ENCODE data around the gene MTM1.
A peak's percentile ranks its signal among the peaks of the same experiment; 100 is the strongest.

MTM1 gene

DNA sequence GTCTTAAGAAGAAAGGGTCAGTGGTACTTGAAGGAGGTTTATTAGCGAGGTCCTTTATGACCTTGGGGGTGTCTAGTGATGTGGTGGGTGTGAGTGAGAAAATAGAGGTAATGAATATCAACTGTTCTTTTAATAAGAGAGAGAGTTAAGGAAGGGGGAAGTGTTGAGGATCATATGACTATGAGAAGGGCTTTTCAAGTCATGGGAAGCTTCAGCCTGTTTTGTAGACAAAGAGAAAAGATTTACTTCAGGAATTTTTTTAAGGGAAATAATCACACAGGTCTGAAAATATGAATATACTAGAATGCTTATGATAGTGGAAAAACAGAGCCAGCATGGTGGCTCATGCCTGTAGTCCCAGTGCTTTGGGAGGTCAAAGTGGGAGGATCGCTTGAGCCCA, 83.5 kb downstream of the MTM1 start:
- no peak for DNase-seq (ENCODE audit: low read depth in 4 of 4, low spot score in 1 of 4)

DNA sequence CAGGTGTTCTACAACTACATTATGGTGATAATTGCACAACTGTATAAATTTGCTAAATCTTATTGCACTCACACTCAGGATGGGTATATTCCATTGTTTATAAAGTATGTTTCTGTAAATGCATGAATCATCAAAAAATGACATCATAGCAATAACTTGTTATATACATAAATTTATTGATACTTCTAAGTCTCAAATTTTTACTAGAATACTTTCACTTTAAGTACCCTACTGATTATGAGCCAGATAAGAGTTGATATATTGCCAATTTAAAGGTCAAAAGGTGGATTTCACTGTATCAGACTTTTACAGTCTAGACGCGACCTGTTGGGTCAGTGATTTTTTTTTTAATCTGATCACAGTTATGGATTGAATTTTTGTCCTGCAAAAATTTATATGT, 87.4 kb downstream of the MTM1 start:
- DNase-seq (ENCODE audit: low read depth in 4 of 4, low spot score in 1 of 4) = no peak

DNA sequence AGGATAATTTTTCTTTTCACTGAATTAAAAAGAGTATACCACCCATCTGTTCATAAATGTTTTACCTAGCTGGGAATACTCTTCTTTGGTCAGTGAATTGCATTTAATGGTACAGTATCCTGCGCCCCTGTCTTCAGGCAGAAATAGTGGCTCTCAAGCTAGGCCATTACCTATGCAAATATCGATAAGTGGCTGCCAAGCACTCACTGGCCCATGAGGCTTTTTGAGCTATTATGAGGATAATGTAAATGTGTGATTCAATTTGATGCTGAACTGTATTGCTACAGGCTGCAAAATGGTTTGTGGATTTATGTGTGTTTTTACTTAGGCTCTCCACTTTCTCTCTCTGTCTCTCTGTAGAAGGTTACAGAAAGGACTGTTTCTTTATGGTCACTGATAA, 94.7 kb downstream of the MTM1 start:
- DNase-seq (ENCODE audit: low read depth in 4 of 4, low spot score in 1 of 4) = no peak

DNA sequence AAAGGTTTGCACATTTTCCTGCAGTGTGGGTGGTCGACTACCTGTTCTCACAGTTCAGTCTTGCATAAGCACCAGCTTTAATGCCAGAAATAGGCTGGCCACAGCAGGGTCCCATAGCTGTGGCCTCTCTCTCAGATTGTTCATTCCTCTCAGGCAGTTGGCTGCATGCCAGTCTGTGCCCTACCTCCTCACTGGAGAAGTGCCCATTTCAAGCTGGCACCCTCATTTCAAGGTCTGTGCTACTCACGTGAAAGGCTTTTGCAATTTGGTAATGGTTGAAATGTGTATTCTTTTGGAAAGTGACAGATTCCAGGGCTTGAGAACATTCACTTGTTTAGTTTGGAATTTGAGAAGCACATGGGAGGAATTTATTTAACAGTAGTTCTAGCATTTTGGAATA, 95.9 kb downstream of the MTM1 start:
- DNase-seq (ENCODE audit: low read depth in 4 of 4, low spot score in 1 of 4) = no peak

DNA sequence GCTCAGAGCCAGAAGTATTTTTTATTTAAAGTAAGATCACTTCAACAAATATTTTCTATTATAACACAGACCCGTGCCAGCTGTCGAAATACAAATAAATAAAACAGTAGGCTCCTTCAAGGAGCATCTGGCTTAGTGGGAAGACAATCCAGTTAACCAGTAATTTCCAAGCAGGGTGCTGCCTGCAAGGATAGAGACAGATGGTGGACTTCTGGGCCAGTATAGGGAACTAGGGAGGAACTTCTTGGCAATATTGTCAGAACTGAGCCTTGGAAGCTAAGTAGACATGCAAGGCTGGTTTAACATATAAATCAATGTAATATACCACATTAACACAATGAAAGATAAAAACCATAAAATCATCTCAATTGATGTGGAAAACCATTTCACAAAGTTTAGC, 107.8 kb downstream of the MTM1 start:
- DNase-seq (ENCODE audit: low read depth in 4 of 4, low spot score in 1 of 4) = no peak

DNA sequence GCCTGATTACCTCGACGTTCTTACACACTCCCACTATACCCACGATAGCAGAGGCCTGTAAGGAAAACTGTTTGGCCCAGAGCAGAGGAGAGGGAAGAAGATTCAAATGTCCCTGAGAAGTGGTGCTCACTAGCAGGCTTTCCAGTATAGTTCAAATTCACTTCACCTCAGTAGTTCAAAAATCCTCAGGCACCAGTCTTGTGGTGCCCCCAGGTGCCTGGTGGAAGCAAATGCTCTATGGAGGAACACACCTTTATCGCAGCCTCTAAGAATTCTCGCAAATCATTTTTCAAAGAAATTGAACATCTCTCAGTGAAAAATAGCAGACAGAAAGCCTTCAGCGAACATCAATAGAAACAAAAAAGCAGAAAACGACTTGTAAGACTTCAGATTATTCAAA, 112.6 kb downstream of the MTM1 start:
- no peak for DNase-seq (ENCODE audit: low read depth in 4 of 4, low spot score in 1 of 4)

DNA sequence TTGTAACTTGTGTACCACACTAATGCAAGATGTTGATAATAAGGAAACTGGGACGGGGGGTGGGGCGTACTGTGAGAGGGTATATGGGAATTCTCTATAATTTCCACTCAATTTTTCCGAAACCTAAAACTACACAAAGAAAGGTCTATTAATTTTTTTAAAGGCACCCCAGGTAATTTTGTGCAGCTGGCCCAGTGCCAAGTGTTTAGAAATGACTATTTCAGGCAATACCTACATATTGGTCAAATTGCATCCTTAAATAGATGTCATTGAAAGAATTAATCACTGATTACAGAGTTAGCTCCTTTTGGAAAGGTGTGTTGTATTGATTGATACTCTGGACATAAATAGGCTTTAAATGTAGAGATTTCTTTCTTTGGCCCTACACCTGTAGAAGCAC, 114.7 kb downstream of the MTM1 start:
- DNase-seq (ENCODE audit: low read depth in 4 of 4, low spot score in 1 of 4) = no peak

DNA sequence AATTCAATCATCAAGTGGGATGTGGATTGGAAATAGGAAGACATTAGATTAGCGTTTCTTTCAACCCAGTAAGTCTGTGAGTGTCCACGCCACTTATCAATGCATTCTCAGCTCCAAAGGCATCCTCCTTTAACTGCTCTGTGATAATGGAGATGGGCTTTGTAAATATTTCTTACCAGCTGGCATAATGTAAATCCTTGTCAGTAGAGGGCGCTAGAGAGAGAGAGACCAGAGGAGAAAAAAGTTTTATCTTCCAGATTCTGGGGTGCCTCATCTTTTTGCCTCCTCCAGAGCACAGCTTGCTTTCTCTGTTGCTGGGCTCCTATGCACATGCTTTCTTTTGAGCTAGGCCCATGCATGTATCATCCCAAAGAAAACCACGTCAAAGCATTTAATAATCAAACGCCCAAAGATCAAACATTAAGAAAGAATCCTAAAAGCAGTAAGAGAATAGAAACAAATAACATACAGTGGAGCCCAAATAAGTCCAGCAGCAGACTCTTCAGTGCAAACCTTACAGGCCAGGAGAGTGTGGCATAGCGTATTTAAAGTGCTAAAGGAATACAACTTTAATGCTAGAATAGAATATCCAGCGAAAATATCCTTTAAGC, 115.2 kb downstream of the MTM1 start:
- DNase-seq (ENCODE audit: low read depth in 4 of 4, low spot score in 1 of 4) = no peak

DNA sequence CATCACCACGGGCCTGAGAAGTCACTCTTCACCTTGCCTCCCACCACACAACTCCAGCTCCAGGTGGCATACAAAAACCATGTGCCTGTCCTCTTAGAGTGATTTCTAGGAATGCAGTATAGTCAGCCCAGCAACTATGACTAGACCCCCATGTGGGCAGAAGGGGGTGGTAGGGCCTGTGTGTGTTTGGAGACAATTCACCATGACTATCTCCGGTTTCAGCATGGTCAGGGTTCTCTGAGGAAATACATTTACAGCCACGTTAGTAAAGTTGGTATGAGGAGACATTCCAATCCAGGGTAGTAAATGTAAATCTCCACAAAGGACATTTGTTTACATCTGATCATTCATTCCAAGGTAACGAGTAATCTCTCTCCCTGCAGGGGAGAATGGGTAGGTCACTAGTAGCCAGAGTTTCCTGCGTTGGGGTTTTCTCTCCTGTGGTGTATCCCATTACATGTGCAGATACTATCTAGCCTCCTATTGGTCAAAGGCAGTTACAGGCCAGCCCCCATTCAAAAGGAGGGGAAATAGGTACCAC, 120.6 kb downstream of the MTM1 start:
- no peak for DNase-seq (ENCODE audit: low read depth in 4 of 4, low spot score in 1 of 4)

DNA sequence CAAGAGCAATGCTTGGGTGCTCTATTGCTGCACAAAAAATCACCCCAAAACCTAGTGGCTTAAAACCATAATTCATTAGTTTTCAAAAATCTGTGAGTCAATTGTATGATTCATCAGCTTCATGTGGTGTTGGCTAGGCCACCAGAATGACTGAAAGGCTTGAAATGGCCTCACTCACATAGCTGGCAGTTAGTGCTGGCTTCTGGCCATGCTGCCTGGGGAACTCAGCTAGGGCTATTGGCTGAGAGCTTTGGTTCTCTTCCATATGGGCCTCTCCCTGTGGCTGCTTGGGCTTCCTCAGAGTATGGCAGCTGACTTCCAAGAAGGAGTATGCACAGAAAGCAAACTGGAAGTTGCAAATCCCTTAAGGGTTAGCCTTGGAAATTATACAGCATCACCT, 121.7 kb downstream of the MTM1 start:
- DNase-seq (ENCODE audit: low read depth in 4 of 4, low spot score in 1 of 4) = no peak

DNA sequence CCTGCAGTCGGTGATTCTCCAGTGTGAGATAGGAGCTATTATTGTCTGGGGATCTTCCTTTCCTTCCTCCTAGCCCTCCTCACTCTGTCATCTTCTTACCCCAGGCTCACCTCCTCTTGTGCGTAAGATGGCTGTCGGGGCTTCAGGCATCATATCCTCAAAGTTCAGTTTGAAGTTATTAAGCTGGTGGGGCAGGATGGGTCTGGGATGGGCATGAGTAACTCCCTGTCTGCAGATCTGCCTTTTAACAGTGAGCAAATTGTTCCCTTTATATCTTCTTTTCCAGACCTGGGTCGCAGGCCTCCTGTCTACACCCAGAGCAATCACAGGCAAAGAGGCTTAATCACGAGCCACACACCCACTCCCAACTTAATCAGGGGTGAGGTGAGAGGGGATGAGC, 123.9 kb downstream of the MTM1 start:
- DNase-seq (ENCODE audit: low read depth in 4 of 4, low spot score in 1 of 4) = no peak

DNA sequence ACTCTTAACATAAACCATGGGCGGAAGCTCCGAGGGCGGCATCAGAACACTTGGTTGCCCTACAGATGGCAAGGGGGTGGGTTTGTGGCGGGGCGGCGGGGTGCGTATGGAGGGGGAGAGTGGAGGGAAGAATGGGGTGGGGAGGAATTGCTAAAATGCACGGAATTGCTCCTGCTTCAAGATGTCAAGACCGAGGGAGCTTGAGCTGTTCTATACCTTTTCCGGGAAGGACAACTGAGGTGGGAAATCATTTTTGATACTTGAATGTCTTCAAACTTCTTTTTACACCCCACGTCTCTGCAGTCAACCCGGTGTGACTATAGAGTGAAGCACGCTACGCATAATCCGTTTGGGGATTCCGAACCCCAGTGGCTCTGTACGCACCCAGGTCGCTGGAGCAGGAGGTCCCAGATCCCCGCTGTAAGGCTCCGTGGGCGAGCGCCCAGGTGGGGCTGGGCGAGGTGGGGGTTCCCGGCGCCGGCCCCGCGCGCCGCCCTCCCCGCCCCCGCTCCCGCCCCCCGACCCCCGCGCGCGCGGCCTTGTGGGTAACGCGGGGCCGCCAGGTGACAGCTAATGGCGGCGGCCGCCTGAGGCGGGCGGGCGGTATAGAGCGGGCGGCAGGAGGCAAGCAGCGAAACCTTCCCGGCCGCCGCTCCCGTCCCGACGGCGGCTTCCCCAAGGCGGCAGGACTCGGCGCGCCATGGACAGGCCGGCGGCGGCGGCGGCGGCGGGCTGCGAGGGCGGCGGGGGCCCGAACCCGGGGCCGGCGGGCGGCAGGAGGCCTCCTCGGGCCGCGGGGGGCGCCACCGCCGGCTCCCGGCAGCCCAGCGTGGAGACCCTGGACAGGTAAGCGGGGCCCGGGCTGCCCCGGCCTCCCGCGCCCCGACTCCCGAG, 124.7 kb downstream of the MTM1 start, which contains the start of gene MTMR1:
Gene MTMR1, plus strand, starts transcription at position 566 of the 894 bp plus-strand sequence. Its CDS starts 135 bp downstream, at position 701.
- DNase-seq (ENCODE audit: low read depth in 4 of 4, low spot score in 1 of 4) = no peak

DNA sequence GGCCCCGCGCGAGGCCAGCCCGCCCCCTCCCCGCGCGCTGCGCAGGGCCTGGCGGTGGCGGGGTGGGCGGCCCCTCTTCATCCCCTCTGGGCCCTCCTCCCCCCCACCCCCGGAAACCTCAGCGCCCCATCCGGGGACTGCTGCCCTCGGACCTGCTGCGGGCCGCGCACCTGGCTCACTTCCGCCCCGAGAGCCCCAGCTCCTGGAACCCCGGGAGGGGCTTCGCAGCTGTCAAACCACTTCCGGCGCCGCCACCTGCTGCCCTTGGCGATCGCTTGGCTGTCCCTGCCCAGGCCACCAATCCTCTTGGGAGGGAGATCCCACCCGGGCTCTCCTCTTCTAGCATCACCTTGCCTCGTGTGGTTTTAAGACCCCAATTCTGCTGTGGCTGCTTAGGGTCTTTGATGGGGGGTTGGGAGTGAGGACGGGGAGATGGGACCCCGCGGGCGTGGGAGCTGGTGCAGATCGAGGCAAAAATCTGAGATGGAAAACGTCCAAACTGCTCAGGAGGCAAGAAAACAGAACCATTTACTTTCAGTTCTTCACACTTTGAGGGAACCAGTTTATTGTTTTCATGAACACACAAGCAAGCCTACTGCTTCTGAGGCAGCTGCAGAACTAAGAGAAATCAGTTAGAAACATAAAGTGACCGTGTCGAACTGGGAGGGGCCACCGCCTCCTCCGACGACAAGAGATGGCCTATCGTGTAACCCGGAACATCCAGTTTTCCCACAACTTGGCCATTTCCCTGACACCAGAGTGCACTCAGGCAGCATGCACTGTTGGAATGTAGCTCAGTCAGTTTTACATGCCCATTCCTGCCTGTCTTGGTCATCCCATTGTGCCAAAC, 125.5 kb downstream of the MTM1 start:
- peak in 2 of 4 experiments; percentile 34 to 54 for DNase-seq (ENCODE audit: low read depth in 4 of 4, low spot score in 1 of 4)

DNA sequence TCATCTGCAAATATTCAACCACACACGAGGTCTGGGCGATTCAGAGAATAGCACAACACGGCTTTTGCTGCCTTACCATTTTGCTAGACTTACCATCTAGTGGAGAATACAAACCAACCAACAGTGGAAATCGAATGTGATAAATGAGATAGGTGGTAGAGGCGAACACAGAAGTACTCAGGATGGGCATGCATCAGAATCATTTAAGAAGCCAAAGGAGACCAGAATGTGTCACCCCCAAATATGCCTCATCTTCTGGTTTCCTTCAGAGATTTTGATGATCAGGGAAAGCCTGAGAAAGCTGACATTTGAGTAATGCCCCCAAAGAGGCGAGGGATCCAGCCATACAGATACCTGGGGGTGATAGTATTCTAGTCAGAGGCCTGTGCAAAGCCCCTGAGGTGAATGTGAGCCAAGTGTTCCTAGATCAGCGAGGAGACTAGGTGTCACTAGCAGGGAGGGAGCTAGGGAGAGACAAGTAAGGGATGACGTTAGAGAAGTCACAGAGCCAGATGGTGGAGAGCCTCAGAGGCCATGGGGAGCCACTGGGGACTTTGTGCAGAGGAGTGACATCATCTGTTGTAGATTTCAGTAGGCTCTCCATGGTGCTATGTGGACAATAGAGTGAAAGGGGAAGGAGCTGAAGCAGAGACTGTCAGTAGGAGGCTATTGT, 126.5 kb downstream of the MTM1 start:
- DNase-seq (ENCODE audit: low read depth in 4 of 4, low spot score in 1 of 4) = no peak

DNA sequence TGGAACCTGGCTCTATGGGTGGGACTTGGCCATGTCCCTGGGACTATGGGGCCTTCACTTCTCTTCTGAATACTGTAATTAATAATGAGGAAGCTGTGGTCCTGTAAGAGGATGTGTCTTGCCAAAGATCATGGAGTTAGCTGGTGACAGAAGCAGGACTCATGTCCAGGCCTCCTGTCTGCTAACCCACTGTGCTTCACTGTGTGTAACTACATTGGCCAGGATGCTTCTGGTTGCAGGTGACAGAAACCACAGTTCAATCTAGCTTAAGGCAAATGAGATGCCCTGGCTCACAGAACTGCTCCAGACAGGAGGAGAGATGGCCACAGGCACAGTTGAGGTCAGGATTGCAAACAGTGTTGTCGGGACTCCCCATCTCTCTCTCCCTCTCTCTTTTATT, 127.9 kb downstream of the MTM1 start:
- DNase-seq (ENCODE audit: low read depth in 4 of 4, low spot score in 1 of 4) = no peak

DNA sequence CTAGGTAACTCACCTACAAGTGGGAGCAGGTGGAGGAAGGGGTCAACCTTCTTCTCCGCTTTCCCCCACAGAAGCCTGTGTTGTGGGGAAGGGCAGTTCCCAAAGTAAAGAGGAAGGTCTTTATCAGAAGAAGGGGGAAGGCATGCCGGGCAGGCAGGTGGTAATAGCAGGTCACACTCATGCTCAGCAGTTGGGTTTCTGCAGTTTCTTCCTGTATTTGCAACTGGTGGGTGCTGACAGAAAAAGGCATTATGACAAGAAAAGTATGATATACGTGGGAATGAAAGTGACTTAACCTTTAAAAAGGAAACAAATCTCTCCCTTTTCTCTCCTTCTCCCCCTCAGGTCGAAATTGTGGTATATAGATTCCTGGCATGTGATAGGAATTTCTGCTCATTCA, 128.4 kb downstream of the MTM1 start:
- no peak for DNase-seq (ENCODE audit: low read depth in 4 of 4, low spot score in 1 of 4)

DNA sequence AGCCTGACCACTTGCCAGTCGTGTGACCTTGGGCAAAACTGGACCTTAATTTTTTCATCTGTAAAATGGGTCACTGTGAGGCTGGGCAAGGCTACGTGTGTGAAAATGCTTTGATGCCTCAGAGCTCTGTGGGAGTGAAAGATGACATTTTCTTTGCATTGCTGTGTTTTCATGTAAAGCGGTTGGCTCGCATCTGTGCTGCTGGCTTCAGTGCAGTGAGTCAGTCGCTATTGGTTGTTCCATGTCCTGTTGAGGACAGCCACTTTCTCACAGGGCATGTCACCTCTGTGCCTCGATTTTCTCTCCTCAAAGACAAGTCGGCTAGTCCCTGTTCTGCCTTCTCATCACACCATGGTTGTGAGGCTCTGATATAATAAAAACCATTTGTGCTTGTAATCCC, 129.2 kb downstream of the MTM1 start:
- no peak for DNase-seq (ENCODE audit: low read depth in 4 of 4, low spot score in 1 of 4)

DNA sequence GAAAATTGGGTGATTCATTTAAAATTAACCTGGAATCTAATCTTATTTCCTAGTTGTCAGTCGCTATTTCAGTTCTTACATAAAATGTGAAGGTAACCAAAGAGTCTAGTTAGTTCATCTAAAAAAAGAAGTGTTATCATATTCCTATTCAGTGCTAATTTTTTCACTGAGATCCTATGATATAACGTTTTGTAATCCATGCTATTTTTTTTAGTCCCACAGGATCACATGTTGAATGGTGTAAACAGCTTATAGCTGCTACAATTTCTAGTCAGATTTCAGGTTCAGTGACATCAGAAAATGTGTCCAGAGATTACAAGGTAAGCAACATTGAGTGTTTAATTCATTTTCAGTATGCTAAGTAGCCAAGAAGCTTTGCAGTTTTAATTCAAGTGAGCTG, 130.6 kb downstream of the MTM1 start:
- no peak for DNase-seq (ENCODE audit: low read depth in 4 of 4, low spot score in 1 of 4)

DNA sequence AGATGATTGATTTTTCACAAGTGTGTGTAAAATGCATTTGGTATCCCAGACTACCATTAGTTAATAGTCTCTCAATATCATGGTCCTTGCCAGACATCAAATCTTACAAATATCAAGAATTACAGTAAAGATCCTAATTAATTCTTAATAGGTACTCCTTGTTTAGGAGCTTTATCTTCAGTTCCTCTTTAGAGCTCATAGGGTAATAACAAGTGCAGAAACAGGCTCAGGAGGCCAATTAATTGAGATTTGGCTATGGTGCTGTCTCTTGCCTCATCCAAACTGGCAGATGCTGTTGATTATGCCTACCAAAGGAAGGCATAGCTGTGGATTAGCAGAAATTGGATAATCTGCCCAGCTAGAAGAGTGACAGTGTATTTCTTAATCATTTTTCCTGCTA, 131.7 kb downstream of the MTM1 start:
- no peak for DNase-seq (ENCODE audit: low read depth in 4 of 4, low spot score in 1 of 4)

DNA sequence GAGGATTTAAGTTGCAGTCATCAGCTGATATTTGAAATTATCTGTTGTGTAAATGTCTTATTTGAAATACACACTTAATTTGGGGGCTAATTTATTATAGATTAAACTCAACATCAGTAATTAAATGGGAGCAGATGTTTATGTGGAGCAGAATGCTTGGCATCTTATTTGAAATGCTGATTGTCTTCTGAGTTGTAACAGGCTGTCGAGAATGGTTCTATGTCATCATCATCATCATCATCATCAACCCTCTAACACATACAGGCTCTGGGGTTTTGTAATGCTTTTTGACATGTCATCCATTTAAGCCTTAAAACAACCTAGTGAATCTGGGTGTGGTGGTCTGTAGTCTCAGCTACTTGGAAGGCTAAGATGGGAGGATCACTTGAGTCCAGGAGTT, 133.0 kb downstream of the MTM1 start:
- no peak for DNase-seq (ENCODE audit: low read depth in 4 of 4, low spot score in 1 of 4)

All from stimulated activated CD4-positive, alpha-beta T cell treated with anti-CD3 and anti-CD28 coated beads, Interleukin-1b, Interleukin-23, amount 100 ng/mL, for 24 hours (primary cell).